Pancreas (tissue), 10 donors: Measurements from ENCODE around the gene KCNJ3. TPM values are rescaled to one million over a fixed set of nuclear protein-coding genes. Genes with fewer than 3 reads are reported as not detected.

ENCODE experiments used
- ATAC-seq, 4 donors: fragments of 200-7000 bp; cut with Tn5 transposase; one replicate each; pipeline versions ENCODE4 v1.8.0 to v1.9.1; 2020; ENCODE audit warnings: mild to moderate bottlenecking in 4 of 4, moderate library complexity in 4 of 4
- DNase-seq, 6 donors: peaks; one replicate each; pipeline ENCODE4 v3.0.0-alpha.2; 2020
- FAIRE-seq: peaks from 2 replicates; lab custom pipeline; 2012; peaks lifted over from hg19 to GRCh38; lab: Jason Lieb, UNC
- H3K27ac ChIP-seq, 4 donors: fragments of 200-600 bp; sonication (generic); 1 replicate in 3 of 4; 2 replicates in 1 of 4; pipeline versions ENCODE4 v1.5.0 to v1.8.0; 2020
- H3K27me3 ChIP-seq, 4 donors: fragments of 200-600 bp; one replicate each; pipeline ENCODE4 v1.8.0; 2021
- H3K36me3 ChIP-seq, 3 donors: fragments of 200-600 bp; sonication (generic) in 1 of 3; one replicate each; pipeline versions ENCODE4 v1.5.0 to v1.8.0; 2020 to 2021
- H3K4me1 ChIP-seq, 3 donors: fragments of 200-600 bp; one replicate each; pipeline ENCODE4 v1.8.0; 2021
- H3K4me3 ChIP-seq, 4 donors: fragments of 200-600 bp; sonication (generic) in 2 of 4; one replicate each; pipeline versions ENCODE4 v1.5.0 to v1.8.0; 2020 to 2021
- H3K9me3 ChIP-seq, 4 donors: fragments of 200-600 bp; one replicate each; pipeline ENCODE4 v1.8.0; 2021
- CTCF ChIP-seq, 4 donors: fragments of 200-600 bp; sonication (generic) in 3 of 4; IDR thresholded peaks; one replicate each; pipeline versions ENCODE4 v1.5.0 to v1.8.0; 2021; ENCODE audit warnings: antibody characterized with exemption in 4 of 4
- WGBS, 2 donors: extraction: QIAGEN DNeasy Blood & Tissue Kit; methylation state at CpG; one replicate each; pipeline ENCODE4 v1.1.7; 2013; 5-methylcytosine and 5-hydroxymethylcytosine counted together
- intact Hi-C, 3 donors: fragments of 100-400 bp; cut with DNase I; formaldehyde crosslinking; loops; one replicate each; pipeline versions ENCODE4 v1.11.1 to v1.14.2; 2022
- polyA plus RNA-seq, 2 donors: library from polyadenylated mRNA; stranded (reverse); fragments of 200-250 nt; gene quantifications; one replicate each; pipeline ENCODE4 v1.2.3, GENCODE V29; 2013
- total RNA-seq, 6 donors: library from RNA; stranded (reverse); fragmentation: NEBNext Ultra II Directional in 4 of 6; extraction: Animal tissue kit (Norgen Biotek cat#: 25700) in 4 of 6; gene quantifications; one replicate each; pipeline versions ENCODE4 v1.2.1 to v1.2.4, GENCODE V29; 2021 to 2023
- donor health status: healthy with polysubstance abuse.
- donor health status: DM: no; HTN: no; CAD: no; lungs with moderate emphysema.
- donor health status: DM: no; HTN: no; CAD: no.
- donor health status: control.
- donor health status: control.
- donor health status: Bipolar disorder and iron deficiency.
- donor health status: DM: yes; HTN: yes; CAD: no.
- donor health status: DM: no; HTN: no; CAD: no.
- donor health status: DM: no; HTN: no; CAD: no.
- donor health status: DM: yes; HTN: yes; CAD: no.

Gene KCNJ3
- 1 to 10 TPM in 2 of 6 donors, under 1 TPM in 4; 0.66 to 1.4 (median 0.90) TPM for total RNA-seq
- polyA plus RNA-seq = 1 to 10 TPM in 1 of 2 donors, under 1 TPM in 1; 0.76 to 3.1 TPM

GRCh38 chr2:154698296-154698720 is at the start of gene KCNJ3:
Gene KCNJ3, plus strand, starts transcription at chr2:154698695. Its CDS starts 81 bp downstream, at chr2:154698776.
- FAIRE-seq = no peak
- 1% methylated on average over 14 to 16 of the region's 16 CpGs for WGBS, 2 donors
- no peak within 1 kb of the TSS for H3K27ac ChIP-seq

GRCh38 chr2:154655499-154655898 is 43.0 kb upstream of the KCNJ3 start:
- ATAC-seq = no peak
- Histone ChIP-seq H3K27me3 (no peaks in the 10 kb centered on the region), H3K4me3 (no peak overlapping the region), H3K9me3 (no peaks in the 10 kb centered on the region), H3K27ac (no peak overlapping the region), H3K4me1 (no peaks in the 10 kb centered on the region), H3K36me3 (no peaks in the 10 kb centered on the region)
- intact Hi-C loops = no loop called here
- DNase-seq = no peak
- TF ChIP-seq CTCF (IDR thresholded peaks at IDR 0.05) = no peak
- no peak for FAIRE-seq

More at GRCh38 chr2:154698296-154698720, at the start of gene KCNJ3:
- H3K4me3 ChIP-seq = peak within 1 kb of the TSS; percentile 29 to 63 (median 38)
- peak; percentile 21 to 41 (median 32) for ATAC-seq
- no peaks in the 10 kb centered on the region for H3K36me3 ChIP-seq
- no peaks in the 10 kb centered on the region for H3K27me3 ChIP-seq
- H3K4me1 ChIP-seq = no peaks in the 10 kb centered on the region
- TF ChIP-seq CTCF (IDR thresholded peaks at IDR 0.05) = no peak
- no peak for DNase-seq
- intact Hi-C loops = no loop called here
- H3K9me3 ChIP-seq = no peaks in the 10 kb centered on the region

GRCh38 chr2:154658854-154659253 is 39.6 kb upstream of the KCNJ3 start:
- Histone ChIP-seq H3K9me3 (no peaks in the 10 kb centered on the region), H3K36me3 (no peaks in the 10 kb centered on the region), H3K27me3 (no peaks in the 10 kb centered on the region), H3K27ac (no peak overlapping the region), H3K4me1 (no peaks in the 10 kb centered on the region), H3K4me3 (no peak overlapping the region)
- FAIRE-seq (no peak), ATAC-seq (no peak), DNase-seq (no peak)
- no peak for TF ChIP-seq CTCF (IDR thresholded peaks at IDR 0.05)
- intact Hi-C loops = no loop called here
- 79% methylated on average over 1 of the region's 1 CpG for WGBS, 2 donors

- Histone ChIP-seq H3K36me3 (no peaks in the 10 kb centered on the region), H3K27ac (no peak overlapping the region), H3K4me1 (no peaks in the 10 kb centered on the region), H3K9me3 (no peaks in the 10 kb centered on the region), H3K27me3 (no peaks in the 10 kb centered on the region), H3K4me3 (no peak overlapping the region)
- TF ChIP-seq CTCF (IDR thresholded peaks at IDR 0.05) = no peak
- intact Hi-C loops = no loop called here
- no peak for ATAC-seq
- no peak for FAIRE-seq
- DNase-seq = no peak
Measured at GRCh38 chr2:154664248-154664647, 34.2 kb upstream of the KCNJ3 start.

GRCh38 chr2:154670083-154670482 is 28.4 kb upstream of the KCNJ3 start:
- Histone ChIP-seq H3K36me3 (no peaks in the 10 kb centered on the region), H3K4me3 (no peak overlapping the region), H3K27ac (no peak overlapping the region), H3K4me1 (no peaks in the 10 kb centered on the region), H3K9me3 (no peaks in the 10 kb centered on the region), H3K27me3 (no peaks in the 10 kb centered on the region)
- 38 to 39% methylated on average over 1 of the region's 1 CpG for WGBS, 2 donors
- intact Hi-C loops = no loop called here
- TF ChIP-seq CTCF (IDR thresholded peaks at IDR 0.05) = no peak
- FAIRE-seq (no peak), DNase-seq (no peak), ATAC-seq (no peak)
